Sigmoid colon (tissue), 7 donors: Measurements from ENCODE around the gene TACR1. TPM values are rescaled to one million over a fixed set of nuclear protein-coding genes. Genes with fewer than 3 reads are reported as not detected.
A peak's percentile ranks its signal among the peaks of the same experiment; 100 is the strongest.

Source experiments
- DNase-seq: peaks from one replicate; pipeline ENCODE4 v3.0.0-alpha.2; 2019
- H3K27ac ChIP-seq, 4 donors: fragments of 200-600 bp; sonication (generic); one replicate each; pipeline ENCODE4 v1.5.1; 2016 to 2019; ENCODE audit warnings: mild to moderate bottlenecking in 1 of 4
- H3K27me3 ChIP-seq, 3 donors: fragments of 200-600 bp; sonication (generic); one replicate each; pipeline ENCODE4 v1.5.1; 2019; ENCODE audit warnings: mild to moderate bottlenecking in 1 of 3
- H3K36me3 ChIP-seq, 4 donors: fragments of 200-600 bp; sonication (generic); one replicate each; pipeline ENCODE4 v1.5.1; 2016 to 2019
- H3K4me1 ChIP-seq, 4 donors: fragments of 200-600 bp; sonication (generic); one replicate each; pipeline ENCODE4 v1.5.1; 2017 to 2019
- H3K4me3 ChIP-seq, 4 donors: fragments of 200-600 bp; sonication (generic); one replicate each; pipeline ENCODE4 v1.5.1; 2017 to 2019; ENCODE audit warnings: mild to moderate bottlenecking in 2 of 4, moderate library complexity in 1 of 4
- H3K9me3 ChIP-seq, 4 donors: fragments of 200-600 bp in 3 of 4; sonication (generic) in 3 of 4; one replicate each; pipeline versions ENCODE4 v1.5.1 to v1.6.1; 2013 to 2019
- CTCF ChIP-seq, 4 experiments: fragments of 450-650 bp in 3 of 4; fragments of 200-600 bp in 1 of 4; IDR thresholded peaks; one replicate each; pipeline ENCODE4 v1.5.1; 2016 to 2019; ENCODE audit warnings: antibody characterized with exemption in 4 of 4, mild to moderate bottlenecking in 3 of 4, moderate library complexity in 2 of 4
- EP300 ChIP-seq, 4 donors: sonication (generic); formaldehyde crosslinking; IDR thresholded peaks; one replicate each; pipeline ENCODE4 v1.6.1; 2017; ENCODE audit warnings: antibody characterized with exemption in 4 of 4
- POLR2A ChIP-seq, 2 donors: fragments of 450-650 bp; IDR thresholded peaks; one replicate each; pipeline ENCODE4 v1.6.1; 2016; ENCODE audit warnings: antibody characterized with exemption in 2 of 2, mild to moderate bottlenecking in 2 of 2, moderate library complexity in 2 of 2
- POLR2AphosphoS5 ChIP-seq, 4 donors: sonication (generic); formaldehyde crosslinking; IDR thresholded peaks; one replicate each; pipeline ENCODE4 v1.6.1; 2017; ENCODE audit warnings: antibody characterized with exemption in 4 of 4
- WGBS, 2 donors: extraction: QIAGEN DNeasy Blood & Tissue Kit; methylation state at CpG; one replicate each; pipeline ENCODE4 v1.1.7; 2013; 5-methylcytosine and 5-hydroxymethylcytosine counted together
- intact Hi-C: fragments of 100-400 bp; cut with DNase I; formaldehyde crosslinking; loops from one replicate; pipeline ENCODE4 v1.15.1; 2023
- polyA plus RNA-seq, 3 donors: library from polyadenylated mRNA; stranded (reverse); fragments of 200-250 nt; gene quantifications; one replicate each; pipeline ENCODE4 v1.2.3, GENCODE V29; 2013
- total RNA-seq, 4 donors: library from RNA; depleted of rRNA; stranded (reverse); fragments of >200 nt; gene quantifications; one replicate each; pipeline ENCODE4 v1.1.0, GENCODE V29; 2016
- donor health status: healthy with polysubstance abuse.
- donor health status: Bipolar disorder and iron deficiency.
- donor health status: healthy.

Gene TACR1
- total and polyA plus RNA-seq, 7 donors: 0.22 to 2.5 (median 0.99) TPM; not detected in 2

GRCh38 chr2:75190271-75190990 is 8.9 kb downstream of the TACR1 start:
- 86 to 88% methylated on average over 3 of the region's 3 CpGs for WGBS, 2 donors
- H3K4me1 ChIP-seq: peaks cover 0 to 18% (median 14%) of the 10 kb centered on the region in 4 donors
- no peaks in the 10 kb centered on the region for H3K36me3 ChIP-seq
- DNase-seq: no peak
- no peak for TF ChIP-seq POLR2AphosphoS5 (IDR thresholded peaks at IDR 0.05)
- TF ChIP-seq EP300 (IDR thresholded peaks at IDR 0.05): no peak
- no peak for TF ChIP-seq POLR2A (IDR thresholded peaks at IDR 0.05)
- no peak for TF ChIP-seq CTCF (IDR thresholded peaks at IDR 0.05)
- no peak overlapping the region for H3K27ac ChIP-seq
- H3K4me3 ChIP-seq: no peak overlapping the region
- intact Hi-C loops: no loop called here
- no peaks in the 10 kb centered on the region for H3K9me3 ChIP-seq
- H3K27me3 ChIP-seq: no peaks in the 10 kb centered on the region

GRCh38 chr2:75186821-75187220 is 12.5 kb downstream of the TACR1 start:
- H3K36me3 ChIP-seq: no peaks in the 10 kb centered on the region
- no peaks in the 10 kb centered on the region for H3K9me3 ChIP-seq
- H3K4me3 ChIP-seq: no peak overlapping the region
- no peaks in the 10 kb centered on the region for H3K27me3 ChIP-seq
- peaks cover 0 to 18% (median 15%) of the 10 kb centered on the region in 4 donors for H3K4me1 ChIP-seq
- peak; percentile 69 for DNase-seq
- WGBS, 2 donors: 48 to 59% methylated on average over 1 of the region's 1 CpG
- intact Hi-C loops: no loop called here
- TF ChIP-seq POLR2A (IDR thresholded peaks at IDR 0.05): no peak
- peak in 2 of 4 donors; percentile 25 to 35 for TF ChIP-seq POLR2AphosphoS5 (IDR thresholded peaks at IDR 0.05)
- no peak overlapping the region for H3K27ac ChIP-seq

GRCh38 chr2:75182606-75183005 is 16.7 kb downstream of the TACR1 start:
- DNase-seq: no peak
- Histone ChIP-seq H3K27me3 (no peaks in the 10 kb centered on the region), H3K4me3 (no peak overlapping the region), H3K27ac (no peak overlapping the region), H3K4me1 (peaks cover 0 to 15% (median 11%) of the 10 kb centered on the region in 4 donors), H3K36me3 (no peaks in the 10 kb centered on the region), H3K9me3 (no peaks in the 10 kb centered on the region)
- intact Hi-C loops: no loop called here
- TF ChIP-seq CTCF (IDR thresholded peaks at IDR 0.05) (no peak), POLR2A (IDR thresholded peaks at IDR 0.05) (no peak)
- WGBS, 2 donors: 90 to 96% methylated on average over 3 of the region's 3 CpGs

GRCh38 chr2:75180476-75180875 is 18.8 kb downstream of the TACR1 start:
- peaks cover 0 to 5% (median 0%) of the 10 kb centered on the region in 4 donors for H3K4me1 ChIP-seq
- no peaks in the 10 kb centered on the region for H3K9me3 ChIP-seq
- H3K4me3 ChIP-seq: no peak overlapping the region
- intact Hi-C loops: no loop called here
- no peaks in the 10 kb centered on the region for H3K36me3 ChIP-seq
- H3K27me3 ChIP-seq: no peaks in the 10 kb centered on the region
- no peak for DNase-seq
- no peak for TF ChIP-seq CTCF (IDR thresholded peaks at IDR 0.05)
- TF ChIP-seq POLR2A (IDR thresholded peaks at IDR 0.05): no peak
- TF ChIP-seq POLR2AphosphoS5 (IDR thresholded peaks at IDR 0.05): no peak
- TF ChIP-seq EP300 (IDR thresholded peaks at IDR 0.05): no peak
- no peak overlapping the region for H3K27ac ChIP-seq

GRCh38 chr2:75177427-75177826 is 21.9 kb downstream of the TACR1 start:
- 73 to 82% methylated on average over 2 of the region's 2 CpGs for WGBS, 2 donors
- intact Hi-C loops: no loop called here
- peaks cover 0 to 5% (median 0%) of the 10 kb centered on the region in 4 donors for H3K4me1 ChIP-seq

More at GRCh38 chr2:75177427-75177826, 21.9 kb downstream of the TACR1 start:
- Histone ChIP-seq H3K9me3 (no peaks in the 10 kb centered on the region), H3K27ac (no peak overlapping the region), H3K27me3 (no peaks in the 10 kb centered on the region), H3K4me3 (no peak overlapping the region), H3K36me3 (no peaks in the 10 kb centered on the region)
- no peak for DNase-seq
- no peak for TF ChIP-seq CTCF (IDR thresholded peaks at IDR 0.05)
- TF ChIP-seq POLR2A (IDR thresholded peaks at IDR 0.05): no peak
- no peak for TF ChIP-seq EP300 (IDR thresholded peaks at IDR 0.05)
- TF ChIP-seq POLR2AphosphoS5 (IDR thresholded peaks at IDR 0.05): no peak
